Adipocyte (in vitro differentiated cells): ENCODE measurements around the gene RADIL.
"Not testable (repeated sequence)": the region's sequence is repeated elsewhere in the genome, so short reads cannot be mapped to it uniquely, and the experiment has no call there.

Source experiments
- DNase-seq: peaks from one replicate; pipeline ENCODE4 v3.0.0-alpha.2; 2015; ENCODE audit warnings: low read depth
- H3K27me3 ChIP-seq: replicated peaks from 2 replicates; pipeline ENCODE4 v1.7.0; 2013; ENCODE audit warnings: mild to moderate bottlenecking, low read length, moderate library complexity; ENCODE audit not compliant: control insufficient read depth, insufficient read depth
- H3K36me3 ChIP-seq: 2 replicates; pipeline ENCODE4 v1.7.0; 2013; ENCODE audit warnings: low read length, mild to moderate bottlenecking, moderate library complexity; ENCODE audit not compliant: control insufficient read depth, insufficient read depth, severe bottlenecking
- H3K4me1 ChIP-seq: 2 replicates; pipeline ENCODE4 v1.7.0; 2013; ENCODE audit warnings: mild to moderate bottlenecking, low read length, moderate library complexity; ENCODE audit not compliant: control insufficient read depth, insufficient read depth
- H3K4me3 ChIP-seq: 2 replicates; pipeline ENCODE4 v1.7.0; 2013; ENCODE audit warnings: mild to moderate bottlenecking, low read length, moderate library complexity
- H3K9ac ChIP-seq: 2 replicates; pipeline ENCODE4 v1.7.0; 2013; ENCODE audit warnings: mild to moderate bottlenecking, low read length, moderate library complexity
- H3K9me3 ChIP-seq: 2 replicates; pipeline ENCODE4 v1.7.0; 2013; ENCODE audit warnings: mild to moderate bottlenecking, low read length, moderate library complexity; ENCODE audit not compliant: control insufficient read depth

The RADIL gene

GRCh38 chr7:4894482-4894881 is 11.0 kb upstream of the RADIL start:
- Histone ChIP-seq H3K27me3 (peaks cover 4% of the 10 kb centered on the region), H3K9ac (no peak overlapping the region), H3K4me3 (no peak overlapping the region), H3K36me3 (no peaks in the 10 kb centered on the region), H3K9me3 (peaks cover 10% of the 10 kb centered on the region), H3K4me1 (no peaks in the 10 kb centered on the region)
- DNase-seq: no peak

- no peak for DNase-seq
- H3K9ac ChIP-seq: no peak overlapping the region
- H3K9me3 ChIP-seq: peaks cover 7% of the 10 kb centered on the region
- H3K36me3 ChIP-seq: no peaks in the 10 kb centered on the region
- H3K4me1 ChIP-seq: no peaks in the 10 kb centered on the region
- H3K27me3 ChIP-seq: peaks cover 5% of the 10 kb centered on the region
- H3K4me3 ChIP-seq: no peak overlapping the region
Measured at GRCh38 chr7:4893929-4894475, 10.5 kb upstream of the RADIL start.

GRCh38 chr7:4893188-4893587 is 9.7 kb upstream of the RADIL start:
- H3K9ac ChIP-seq, H3K9me3 ChIP-seq, H3K4me3 ChIP-seq, H3K36me3 ChIP-seq, H3K4me1 ChIP-seq, DNase-seq, H3K27me3 ChIP-seq: not testable (repeated sequence)

GRCh38 chr7:4891522-4891921 is 8.0 kb upstream of the RADIL start:
- H3K4me1 ChIP-seq, DNase-seq, H3K9me3 ChIP-seq, H3K27me3 ChIP-seq, H3K4me3 ChIP-seq, H3K36me3 ChIP-seq, H3K9ac ChIP-seq: not testable (repeated sequence)

DNA sequence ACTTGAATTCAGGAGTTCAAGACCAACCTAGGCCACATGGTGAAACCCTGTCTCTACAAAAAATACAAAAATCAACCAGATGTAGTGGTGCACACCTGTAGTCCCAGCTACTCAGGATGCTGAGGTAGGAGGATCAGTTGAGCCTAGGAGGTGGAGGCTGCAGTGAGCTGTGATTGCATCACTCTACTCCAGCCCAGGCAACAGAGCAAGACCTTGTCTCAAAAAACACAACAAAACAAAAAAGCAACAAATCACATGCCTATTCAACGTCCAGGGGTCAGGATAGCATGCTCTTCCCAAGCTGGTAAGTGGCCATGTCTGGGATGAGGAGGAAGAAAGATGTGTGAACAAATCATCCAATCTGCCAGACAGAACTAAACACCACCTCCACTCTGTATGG is 6.2 kb upstream of the RADIL start:
- no peak for DNase-seq
- Histone ChIP-seq H3K36me3 (no peaks in the 10 kb centered on the region), H3K9me3 (peaks cover 3% of the 10 kb centered on the region), H3K27me3 (peaks cover 18% of the 10 kb centered on the region), H3K4me1 (no peaks in the 10 kb centered on the region), H3K9ac (no peak overlapping the region), H3K4me3 (no peak overlapping the region)

GRCh38 chr7:4888161-4888560 is 4.6 kb upstream of the RADIL start:
- H3K4me3 ChIP-seq: no peak overlapping the region
- H3K27me3 ChIP-seq: peaks cover 18% of the 10 kb centered on the region
- no peak overlapping the region for H3K9ac ChIP-seq
- no peaks in the 10 kb centered on the region for H3K36me3 ChIP-seq
- H3K9me3 ChIP-seq: no peaks in the 10 kb centered on the region
- H3K4me1 ChIP-seq: no peaks in the 10 kb centered on the region
- DNase-seq: no peak

DNA sequence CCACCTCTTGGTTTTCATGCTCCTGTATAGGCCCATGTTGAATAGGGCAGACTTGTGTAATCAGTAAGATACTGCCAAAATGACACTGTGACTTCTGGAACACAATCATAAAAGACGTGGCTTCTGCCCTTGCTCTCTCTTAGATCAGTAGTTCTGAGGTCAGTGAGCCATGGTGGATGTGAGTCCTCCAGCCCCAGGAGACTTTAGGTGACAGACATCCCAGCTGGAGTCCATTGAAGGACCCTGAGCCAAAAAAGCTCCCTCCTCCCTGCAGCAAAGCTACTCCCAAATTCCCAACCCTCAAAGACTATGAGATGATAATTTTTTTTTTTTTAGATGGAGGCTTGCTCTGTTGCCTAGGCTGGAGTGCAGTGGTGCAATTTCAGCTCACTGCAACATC is 3.2 kb upstream of the RADIL start:
- Histone ChIP-seq H3K27me3 (peaks cover 18% of the 10 kb centered on the region), H3K9me3 (no peaks in the 10 kb centered on the region), H3K9ac (no peak overlapping the region), H3K4me1 (peaks cover 7% of the 10 kb centered on the region), H3K4me3 (no peak overlapping the region), H3K36me3 (no peaks in the 10 kb centered on the region)
- DNase-seq: no peak

DNA sequence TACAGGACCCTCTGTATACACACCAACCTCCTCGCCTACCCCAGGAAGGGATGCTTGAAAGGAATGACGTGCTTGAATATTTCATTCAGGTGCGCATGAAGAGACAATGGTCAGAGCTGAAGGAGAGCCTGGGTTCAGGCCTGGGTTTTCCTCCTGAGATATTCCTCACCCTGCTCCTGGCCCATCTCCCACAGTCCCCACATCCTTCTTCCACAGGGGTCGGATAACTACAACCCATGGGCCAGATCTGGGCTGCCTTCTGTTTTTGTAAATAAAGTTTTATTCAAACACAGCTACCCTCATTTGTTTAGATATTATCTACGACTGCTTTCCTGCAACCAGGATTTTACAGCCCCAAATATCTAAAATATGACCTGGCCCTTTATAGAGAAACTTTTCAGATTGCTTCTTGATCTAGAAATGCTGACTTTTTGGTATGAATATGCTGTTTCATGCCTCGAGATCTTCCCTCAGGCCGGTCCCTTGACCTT is 1.8 kb upstream of the RADIL start:
- peaks cover 18% of the 10 kb centered on the region for H3K27me3 ChIP-seq
- H3K4me1 ChIP-seq: peaks cover 10% of the 10 kb centered on the region
- no peak overlapping the region for H3K9ac ChIP-seq
- DNase-seq: no peak
- H3K36me3 ChIP-seq: no peaks in the 10 kb centered on the region
- H3K4me3 ChIP-seq: no peak overlapping the region
- no peaks in the 10 kb centered on the region for H3K9me3 ChIP-seq

GRCh38 chr7:4884164-4884563 is 648 bp upstream of the RADIL start:
- Histone ChIP-seq H3K9ac (no peak overlapping the region), H3K36me3 (no peaks in the 10 kb centered on the region), H3K9me3 (no peaks in the 10 kb centered on the region), H3K4me1 (peaks cover 18% of the 10 kb centered on the region), H3K27me3 (peaks cover 13% of the 10 kb centered on the region), H3K4me3 (no peak overlapping the region)
- DNase-seq: no peak

- DNase-seq: no peak
- Histone ChIP-seq H3K4me3 (peak overlapping the region; percentile 75), H3K36me3 (no peaks in the 10 kb centered on the region), H3K9me3 (no peaks in the 10 kb centered on the region), H3K27me3 (peaks cover 10% of the 10 kb centered on the region), H3K9ac (peak overlapping the region; percentile 66), H3K4me1 (peaks cover 18% of the 10 kb centered on the region)
Measured at GRCh38 chr7:4883033-4883371, 514 bp downstream of the RADIL start.

- H3K27me3 ChIP-seq: peaks cover 10% of the 10 kb centered on the region
- peak overlapping the region; percentile 66 for H3K9ac ChIP-seq
- H3K4me3 ChIP-seq: peak overlapping the region; percentile 75
- H3K36me3 ChIP-seq: no peaks in the 10 kb centered on the region
- H3K9me3 ChIP-seq: no peaks in the 10 kb centered on the region
- peak; percentile 91 for DNase-seq
- peaks cover 18% of the 10 kb centered on the region for H3K4me1 ChIP-seq
Measured at GRCh38 chr7:4882169-4883032, 1.1 kb downstream of the RADIL start.
